Fibroblast of pulmonary artery (primary cell): ENCODE data around the gene PGLYRP3.
"Not testable (repeated sequence)": the region's sequence is repeated elsewhere in the genome, so short reads cannot be mapped to it uniquely, and the experiment has no call there.

ENCODE experiments used
- DNase-seq: peaks from one replicate; pipeline ENCODE4 v3.0.0-alpha.2; 2010; ENCODE audit warnings: low read depth
- H3K4me3 ChIP-seq: replicated peaks from 2 replicates; pipeline ENCODE4 v1.5.1; 2011; ENCODE audit warnings: low read depth, mild to moderate bottlenecking, control low read depth, low read length, moderate library complexity
- TF ChIP-seq, protein P1 (sequence below): IDR thresholded peaks from 2 replicates; pipeline ENCODE4 v1.5.1; 2011; ENCODE audit warnings: mild to moderate bottlenecking, control low read depth, low read length, inconsistent platforms; ENCODE audit errors: missing control alignments

Gene PGLYRP3

DNA sequence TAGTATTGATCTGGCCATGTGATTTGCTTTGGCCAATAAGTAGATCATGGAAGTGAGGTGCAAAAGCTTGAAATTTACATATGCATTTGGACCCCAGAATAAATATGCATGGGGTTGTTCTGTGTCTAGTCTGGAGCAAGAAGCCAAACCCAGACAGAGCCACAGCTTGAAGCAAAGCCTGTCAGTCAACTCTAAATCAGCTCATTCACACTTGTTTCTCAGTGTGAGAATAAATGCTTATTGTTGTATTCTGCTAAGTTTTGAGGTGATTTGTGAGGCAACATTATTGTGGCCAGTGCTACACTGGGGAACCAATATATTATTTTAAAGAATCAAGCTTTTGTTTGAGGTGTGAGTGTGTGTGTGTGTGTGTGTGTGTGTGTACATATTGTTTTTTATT lies 12.2 kb upstream of the PGLYRP3 start:
- no peak overlapping the region for H3K4me3 ChIP-seq
- DNase-seq = no peak
- TF ChIP-seq, protein P1, sequence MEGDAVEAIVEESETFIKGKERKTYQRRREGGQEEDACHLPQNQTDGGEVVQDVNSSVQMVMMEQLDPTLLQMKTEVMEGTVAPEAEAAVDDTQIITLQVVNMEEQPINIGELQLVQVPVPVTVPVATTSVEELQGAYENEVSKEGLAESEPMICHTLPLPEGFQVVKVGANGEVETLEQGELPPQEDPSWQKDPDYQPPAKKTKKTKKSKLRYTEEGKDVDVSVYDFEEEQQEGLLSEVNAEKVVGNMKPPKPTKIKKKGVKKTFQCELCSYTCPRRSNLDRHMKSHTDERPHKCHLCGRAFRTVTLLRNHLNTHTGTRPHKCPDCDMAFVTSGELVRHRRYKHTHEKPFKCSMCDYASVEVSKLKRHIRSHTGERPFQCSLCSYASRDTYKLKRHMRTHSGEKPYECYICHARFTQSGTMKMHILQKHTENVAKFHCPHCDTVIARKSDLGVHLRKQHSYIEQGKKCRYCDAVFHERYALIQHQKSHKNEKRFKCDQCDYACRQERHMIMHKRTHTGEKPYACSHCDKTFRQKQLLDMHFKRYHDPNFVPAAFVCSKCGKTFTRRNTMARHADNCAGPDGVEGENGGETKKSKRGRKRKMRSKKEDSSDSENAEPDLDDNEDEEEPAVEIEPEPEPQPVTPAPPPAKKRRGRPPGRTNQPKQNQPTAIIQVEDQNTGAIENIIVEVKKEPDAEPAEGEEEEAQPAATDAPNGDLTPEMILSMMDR = no peak

DNA sequence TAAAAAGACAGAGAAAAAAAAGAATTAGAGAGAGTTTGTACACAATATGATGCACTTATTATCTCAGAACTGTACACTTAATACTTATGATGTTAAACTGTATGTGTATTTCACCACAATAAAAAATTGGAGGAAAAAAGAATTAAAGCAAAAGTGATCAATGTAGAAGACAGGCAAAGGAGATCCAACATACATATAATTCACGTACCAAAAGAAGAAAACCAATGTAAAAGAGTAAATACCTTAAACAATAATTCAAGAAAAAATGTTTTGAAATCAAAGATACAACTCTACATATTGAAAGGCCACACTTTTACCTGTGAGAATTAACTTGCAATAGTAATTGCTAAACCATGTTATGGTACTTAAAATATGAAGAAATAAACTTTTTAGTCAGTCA lies 9.8 kb upstream of the PGLYRP3 start:
- H3K4me3 ChIP-seq = no peak overlapping the region
- DNase-seq = no peak
- TF ChIP-seq, protein P1 = no peak

DNA sequence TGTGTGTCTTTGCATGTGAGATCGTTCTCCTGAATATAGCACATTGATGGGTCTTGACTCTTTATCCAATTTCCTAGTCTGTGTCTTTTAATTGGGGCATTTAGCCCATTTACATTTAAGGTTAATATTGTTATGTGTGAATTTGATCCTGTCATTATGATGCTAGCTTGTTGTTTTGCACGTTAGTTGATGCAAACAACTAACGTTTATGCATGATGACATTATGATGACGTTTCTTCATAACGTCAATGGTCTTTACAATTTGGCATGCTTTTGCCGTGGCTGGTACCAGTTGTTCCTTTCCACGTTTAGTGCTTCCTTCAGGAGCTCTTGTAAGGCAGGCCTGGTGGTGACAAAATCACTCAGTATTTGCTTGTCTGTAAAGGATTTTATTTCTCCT lies 5.4 kb upstream of the PGLYRP3 start:
- H3K4me3 ChIP-seq, DNase-seq: not testable (repeated sequence)

DNA sequence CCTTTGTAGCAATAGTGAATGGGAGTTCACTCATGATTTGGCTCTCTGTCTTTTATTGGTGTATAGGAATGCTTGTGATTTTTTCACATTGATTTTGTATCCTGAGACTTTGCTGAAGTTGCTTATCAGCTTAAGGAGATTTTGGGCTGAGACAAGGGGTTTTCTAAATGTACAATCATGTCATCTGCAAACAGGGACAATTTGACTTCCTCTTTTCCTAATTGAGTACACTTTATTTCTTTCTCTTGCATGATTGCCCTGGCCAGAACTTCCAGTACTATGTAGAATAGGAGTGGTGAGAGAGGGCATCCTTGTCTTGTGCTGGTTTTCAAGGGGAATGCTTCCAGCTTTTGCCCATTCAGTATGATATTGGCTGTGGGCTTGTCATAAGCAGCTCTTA lies 3.3 kb upstream of the PGLYRP3 start:
- DNase-seq, H3K4me3 ChIP-seq: not testable (repeated sequence)

DNA sequence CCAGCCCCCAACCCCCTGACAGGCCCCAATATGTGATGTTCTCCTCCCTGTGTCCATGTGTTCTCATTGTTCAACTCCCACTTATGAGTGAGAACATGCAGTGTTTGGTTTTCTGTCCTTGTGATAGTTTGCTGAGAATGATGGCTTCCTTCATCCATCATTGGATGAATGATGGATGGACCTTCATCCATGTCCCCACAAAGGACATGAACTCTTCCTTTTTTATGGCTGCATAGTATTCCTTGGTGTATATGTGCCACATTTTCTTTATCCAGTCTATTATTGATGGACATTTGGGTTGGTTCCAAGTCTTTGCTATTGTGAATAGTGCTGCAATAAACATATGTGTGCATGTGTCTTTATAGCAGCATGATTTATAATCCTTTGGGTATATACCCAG lies 1.6 kb upstream of the PGLYRP3 start:
- not testable (repeated sequence) for H3K4me3 ChIP-seq, DNase-seq

DNA sequence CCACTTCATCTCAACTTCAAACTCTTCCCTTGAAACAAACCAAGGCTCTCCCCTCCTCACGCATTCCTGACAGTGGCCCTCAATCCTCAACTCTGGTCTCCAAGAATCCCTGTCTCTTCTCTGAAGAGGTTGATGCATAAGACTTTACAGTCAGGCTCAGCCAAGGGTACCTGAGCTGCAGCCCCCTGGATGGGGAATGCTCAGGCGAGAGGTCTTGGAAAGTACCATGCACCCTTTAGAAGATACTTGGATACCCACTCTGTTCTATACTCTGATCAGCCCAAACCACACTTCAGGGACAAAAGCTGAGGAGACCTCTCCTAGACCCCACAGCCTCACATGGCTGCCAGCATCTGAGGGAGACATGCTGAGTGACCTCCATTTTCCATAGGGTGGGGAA lies 536 bp upstream of the PGLYRP3 start:
- no peak for DNase-seq
- TF ChIP-seq, protein P1 = no peak
- H3K4me3 ChIP-seq = no peak overlapping the region

DNA sequence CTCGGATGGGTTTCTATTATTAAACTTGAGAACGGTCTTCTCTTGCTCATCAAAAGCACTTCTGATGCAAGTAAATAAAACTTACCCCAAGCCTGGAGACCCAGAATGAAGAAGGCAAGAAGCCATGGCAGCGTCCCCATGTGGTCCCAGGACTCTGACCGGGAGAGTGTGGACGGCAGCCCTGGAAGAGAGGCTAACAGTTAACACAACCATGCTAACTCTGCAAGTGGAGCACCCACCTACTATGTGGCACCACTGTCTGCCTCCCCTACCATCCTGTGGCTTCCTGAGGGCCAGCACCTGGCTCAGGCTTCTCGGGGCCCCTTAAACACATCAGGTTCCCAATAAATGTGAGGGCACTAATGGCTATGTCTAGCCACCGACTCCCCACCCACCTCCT lies 2.2 kb downstream of the PGLYRP3 start:
- TF ChIP-seq, protein P1 = no peak
- DNase-seq = no peak
- H3K4me3 ChIP-seq = no peak overlapping the region

DNA sequence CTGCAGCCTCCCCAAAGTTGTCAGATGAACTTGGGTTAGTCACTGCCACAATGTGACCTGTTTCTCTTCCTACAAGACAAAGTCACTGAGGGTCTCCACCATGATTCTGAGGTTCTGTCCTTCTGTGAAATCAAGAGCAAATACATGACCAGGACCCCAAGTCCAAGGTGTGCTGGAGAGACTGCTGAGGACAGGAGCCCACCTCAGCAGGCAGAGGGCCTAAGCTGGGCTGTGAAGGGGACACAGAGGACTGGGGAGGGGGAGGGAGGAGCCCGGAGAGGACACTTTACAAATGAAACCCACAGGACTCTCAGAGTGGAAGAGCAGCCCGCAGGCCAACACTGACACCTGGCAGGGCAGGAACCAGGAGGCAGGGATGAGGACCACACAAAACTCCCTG lies 3.3 kb downstream of the PGLYRP3 start:
- no peak overlapping the region for H3K4me3 ChIP-seq
- no peak for DNase-seq
- TF ChIP-seq, protein P1 = no peak

DNA sequence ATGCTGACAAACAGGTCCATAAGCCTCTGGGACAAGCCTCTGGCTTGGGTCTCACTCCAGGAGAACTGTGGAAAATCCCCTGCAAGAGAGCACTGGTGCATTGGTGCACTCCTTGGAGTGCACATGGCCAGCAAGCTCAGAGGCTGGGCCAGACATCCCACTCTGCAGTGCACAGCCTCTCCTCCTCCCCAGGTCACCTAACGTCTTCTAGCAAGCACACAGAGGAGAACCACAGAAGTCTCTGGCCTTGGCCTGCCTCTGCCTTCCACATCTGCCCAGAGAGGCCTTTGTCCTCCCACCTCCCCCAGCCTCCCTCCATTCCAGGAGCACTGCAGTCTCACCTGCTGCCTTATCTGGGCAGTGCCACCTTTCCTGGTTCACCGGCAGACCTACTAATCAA lies 4.2 kb downstream of the PGLYRP3 start:
- TF ChIP-seq, protein P1 = no peak
- no peak for DNase-seq
- H3K4me3 ChIP-seq = no peak overlapping the region
